ENCODE measurements around the gene KRTAP1-1.
"Not testable (repeated sequence)": the region's sequence is repeated elsewhere in the genome, so short reads cannot be mapped to it uniquely, and the experiment has no call there.

The KRTAP1-1 gene

DNA sequence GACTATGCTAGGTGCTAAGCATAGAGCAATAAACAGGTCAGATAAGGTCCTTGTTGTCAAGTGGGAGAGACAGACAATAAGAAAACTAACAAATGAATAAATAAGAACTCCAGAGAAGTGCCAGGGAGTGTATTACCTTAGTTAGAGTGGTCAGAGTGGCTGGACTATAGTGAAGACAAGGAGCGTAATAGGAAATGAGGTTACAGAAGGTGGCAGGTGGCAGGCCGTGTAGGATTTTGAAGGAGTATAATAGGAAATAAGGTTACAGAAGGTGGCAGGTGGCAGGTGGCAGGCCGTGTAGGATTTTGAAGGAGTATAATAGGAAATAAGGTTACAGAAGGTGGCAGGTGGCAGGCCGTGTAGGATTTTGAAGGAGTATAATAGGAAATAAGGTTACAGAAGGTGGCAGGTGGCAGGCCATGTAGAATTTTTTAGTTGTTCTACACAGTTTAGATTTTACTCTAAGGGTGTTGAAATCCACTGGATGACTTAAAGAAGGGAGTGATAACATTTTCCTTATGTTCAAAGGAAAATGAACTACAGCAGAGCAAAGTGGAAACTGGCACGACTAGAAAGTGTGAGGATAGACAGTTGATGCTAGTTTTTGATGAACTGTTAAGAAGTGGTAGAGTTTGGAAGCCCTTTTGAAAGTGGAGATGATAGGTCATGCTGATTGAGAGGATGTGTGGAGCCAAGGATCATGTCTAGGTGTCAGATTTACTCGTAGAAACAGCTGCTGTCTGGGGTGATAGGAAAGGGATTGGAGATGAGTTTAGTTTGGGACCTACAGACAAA, 28.7 kb downstream of the KRTAP1-1 start:
- DNase-seq (ENCODE audit: low read depth in 2 of 2): no peak

DNA sequence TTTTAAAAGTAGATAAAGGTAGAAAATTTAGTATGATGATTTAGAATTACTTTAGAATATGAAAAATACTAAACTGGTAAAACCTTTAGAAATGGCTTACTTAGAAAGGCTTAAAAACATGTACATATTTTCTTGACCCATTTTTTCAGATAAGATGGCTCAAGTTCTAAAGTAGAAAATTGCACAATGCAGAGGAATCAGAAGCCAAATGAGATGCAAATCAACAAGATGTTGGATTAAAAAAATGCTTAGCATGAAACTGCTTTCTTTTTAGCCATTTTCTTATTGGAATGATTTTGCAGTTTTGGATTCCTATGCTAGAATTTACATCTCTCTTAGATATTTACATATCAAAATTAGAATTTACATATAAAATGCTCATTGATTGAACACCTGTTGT, 30.8 kb downstream of the KRTAP1-1 start:
- no peak for DNase-seq (ENCODE audit: low read depth in 2 of 2)

- no peak for DNase-seq (ENCODE audit: low read depth in 2 of 2)
These were observed 31.3 kb downstream of the KRTAP1-1 start for GRCh38 chr17:41009936-41010335.

DNA sequence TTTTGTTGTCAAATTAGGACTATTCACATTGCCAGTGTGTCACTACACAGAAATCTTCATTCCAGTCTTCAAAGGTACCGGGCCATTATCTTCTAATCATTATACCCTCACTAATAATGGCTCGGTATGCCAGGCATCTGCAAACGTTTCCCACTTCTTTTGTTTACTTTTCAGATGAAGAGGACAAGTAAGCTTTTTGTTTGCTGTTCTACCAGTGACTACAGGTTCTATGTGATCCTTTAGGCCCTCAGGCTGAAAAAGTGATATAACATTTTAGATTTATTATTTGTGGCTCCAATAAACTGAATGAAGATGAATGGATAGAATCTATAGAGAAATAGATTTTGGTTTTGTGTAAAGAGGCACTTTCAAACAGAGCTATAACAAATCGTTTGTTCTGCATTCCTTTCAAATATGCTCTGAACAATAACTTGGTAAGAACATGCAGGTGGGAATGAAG, 31.9 kb downstream of the KRTAP1-1 start:
- DNase-seq (ENCODE audit: low read depth in 2 of 2): no peak

DNA sequence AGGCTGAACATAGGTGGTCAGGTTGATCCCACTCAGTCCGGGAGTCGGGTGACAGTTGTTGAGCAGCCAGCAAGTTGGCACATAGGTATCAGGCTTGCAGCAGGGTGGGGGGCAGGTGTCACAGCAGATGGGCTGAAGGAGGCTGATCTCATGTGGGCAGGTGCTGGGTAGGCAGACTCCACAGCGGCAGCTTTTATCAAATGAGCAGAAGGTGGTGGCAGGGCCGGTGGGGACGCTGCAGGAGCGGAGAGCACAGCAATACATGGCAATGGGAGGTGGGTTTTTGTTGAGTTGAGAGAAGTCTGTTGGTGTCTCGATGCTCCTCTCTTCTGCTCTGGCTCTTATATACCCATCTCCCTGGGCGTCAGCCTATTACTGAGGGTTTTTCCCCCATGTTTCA, 32.4 kb downstream of the KRTAP1-1 start, which contains the start of gene KRTAP3-1:
TSS of gene KRTAP3-1 (minus strand) at position 318 of the 400 bp plus-strand sequence. CDS start at position 264, 54 bp downstream.
- DNase-seq (ENCODE audit: low read depth in 2 of 2): no peak

DNA sequence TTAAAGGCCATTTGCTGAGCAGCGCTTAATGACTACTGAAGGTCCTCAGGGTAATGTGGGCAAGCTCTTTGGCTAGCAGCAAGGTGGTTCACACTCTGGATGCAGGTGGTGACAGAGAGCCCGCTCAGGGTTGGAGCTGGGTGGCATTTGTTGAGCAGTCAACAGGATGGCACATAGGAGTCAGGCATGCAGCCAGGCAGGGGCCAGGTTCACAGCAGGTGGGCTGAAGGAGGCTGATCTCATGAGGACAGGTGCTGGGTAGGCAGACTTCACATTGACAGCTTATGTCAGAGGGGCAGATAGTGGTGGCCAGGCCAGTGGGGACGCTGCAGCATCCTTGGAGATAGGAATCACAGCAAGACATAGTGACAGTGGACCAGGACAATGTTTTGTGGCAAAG, 36.9 kb downstream of the KRTAP1-1 start:
- DNase-seq (ENCODE audit: low read depth in 2 of 2): no peak

DNA sequence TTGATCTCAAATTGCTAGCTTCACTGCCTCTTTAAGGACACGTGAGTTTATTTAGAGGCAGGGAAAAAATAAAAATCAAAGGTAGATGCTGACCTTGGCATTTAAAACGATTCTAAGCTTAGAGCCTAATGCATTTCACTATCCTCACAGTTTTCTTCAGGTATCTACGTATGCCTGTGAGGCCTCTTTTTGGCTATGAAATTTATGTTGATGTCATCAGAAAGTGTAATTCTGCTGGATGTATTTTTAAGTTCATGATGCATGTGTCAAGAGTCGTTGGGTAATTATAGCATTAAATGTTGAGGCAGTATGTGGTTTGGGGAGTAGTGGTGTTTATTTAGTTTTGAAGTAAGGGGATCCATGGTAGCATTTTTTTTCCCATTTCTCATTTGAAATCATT, 37.3 kb downstream of the KRTAP1-1 start:
- DNase-seq (ENCODE audit: low read depth in 2 of 2): no peak

GRCh38 chr17:41002814-41003213, 38.4 kb downstream of the KRTAP1-1 start:
- DNase-seq (ENCODE audit: low read depth in 2 of 2): no peak

- no peak for DNase-seq (ENCODE audit: low read depth in 2 of 2)
These were observed 39.5 kb downstream of the KRTAP1-1 start for GRCh38 chr17:41001795-41002194.

- DNase-seq (ENCODE audit: low read depth in 2 of 2): not testable (repeated sequence)
These were observed 41.7 kb downstream of the KRTAP1-1 start, which contains the start of gene KRTAP3-2 for GRCh38 chr17:40999563-40999962. KRTAP3-2 (minus strand) TSS chr17:40999906; CDS start chr17:40999853, 53 bp downstream.

DNA sequence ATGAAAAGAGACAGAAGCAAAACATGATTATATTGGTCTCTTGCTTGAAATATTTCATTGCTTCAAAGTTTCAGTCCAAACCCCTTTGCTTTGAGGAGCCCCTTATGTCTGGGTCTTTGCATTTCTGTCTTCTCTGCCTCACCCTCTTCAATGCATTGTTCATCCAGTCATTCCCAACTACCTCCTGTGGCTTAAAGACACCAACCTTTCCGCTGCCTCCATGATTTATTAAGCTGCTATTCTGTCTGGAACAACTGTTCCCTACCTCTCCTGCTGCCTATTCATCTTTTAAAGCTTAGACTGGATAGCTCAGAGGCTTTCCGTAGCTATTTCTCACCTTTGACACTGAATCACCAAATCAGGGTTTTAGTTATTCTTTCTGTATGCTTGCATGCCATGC, 43.9 kb downstream of the KRTAP1-1 start:
- DNase-seq (ENCODE audit: low read depth in 2 of 2): no peak

DNA sequence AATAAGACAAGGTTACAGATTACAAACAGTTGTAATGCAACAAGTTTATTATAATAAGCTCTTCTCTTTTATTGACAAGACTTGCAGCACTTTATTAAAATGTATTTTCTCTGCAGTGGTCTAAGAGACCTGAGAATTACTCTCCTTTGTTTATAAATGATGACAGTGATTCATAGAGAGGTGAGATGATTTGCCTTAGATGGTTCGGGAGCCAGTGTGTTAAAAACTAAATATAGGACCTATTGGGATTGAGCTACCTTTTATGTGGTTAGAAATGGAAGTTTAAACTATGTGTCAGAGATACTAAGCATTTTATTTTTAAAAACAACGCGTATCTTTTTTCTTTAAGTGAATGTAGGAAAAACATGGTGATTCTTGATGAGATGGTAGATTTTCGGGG, 44.4 kb downstream of the KRTAP1-1 start:
- DNase-seq (ENCODE audit: low read depth in 2 of 2): no peak

DNA sequence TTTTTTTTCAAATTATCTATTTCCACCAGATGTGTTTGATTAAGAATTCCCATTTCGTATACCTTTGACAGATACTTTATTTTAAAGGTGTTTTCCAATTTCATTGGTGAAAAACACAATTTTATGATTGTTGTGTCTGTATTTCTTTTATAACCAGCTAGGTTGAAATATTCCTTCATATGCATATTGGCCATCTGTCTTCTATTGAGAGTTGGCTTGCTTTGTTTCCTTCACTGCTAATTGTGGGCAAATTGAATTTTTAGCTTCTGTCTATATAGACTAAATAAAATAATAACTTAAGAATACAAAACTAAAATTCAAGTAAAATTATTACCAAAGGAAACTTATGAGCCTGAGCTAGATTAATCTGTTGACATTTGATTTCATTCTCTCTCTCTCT, 46.1 kb downstream of the KRTAP1-1 start:
- DNase-seq (ENCODE audit: low read depth in 2 of 2): no peak

GRCh38 chr17:40993839-40994238, 47.4 kb downstream of the KRTAP1-1 start, which contains the start of gene KRTAP3-3:
KRTAP3-3 (minus strand) TSS chr17:40994164; CDS start chr17:40994097, 67 bp downstream.
- DNase-seq (ENCODE audit: low read depth in 2 of 2): no peak

- no peak for DNase-seq (ENCODE audit: low read depth in 2 of 2)
These were observed 48.2 kb downstream of the KRTAP1-1 start for GRCh38 chr17:40993084-40993483.

DNA sequence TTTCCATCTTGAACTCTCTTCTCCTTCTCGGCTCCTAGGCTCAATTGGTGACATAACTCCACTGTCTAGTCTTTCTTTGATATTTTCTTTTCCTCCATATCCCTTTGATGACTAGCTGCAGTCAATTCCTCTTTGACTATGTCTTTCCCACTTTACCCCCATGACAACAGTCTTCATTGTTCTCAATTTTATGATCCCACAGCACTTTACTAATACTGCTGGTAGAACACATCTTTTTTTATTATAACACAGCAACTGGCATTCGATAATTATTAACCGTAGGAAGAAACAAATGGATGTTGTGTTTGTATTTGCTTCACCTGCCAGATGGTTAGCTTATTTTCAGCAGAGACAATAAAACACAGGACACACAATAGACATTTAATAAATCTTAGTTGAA, 48.6 kb downstream of the KRTAP1-1 start:
- DNase-seq (ENCODE audit: low read depth in 2 of 2): no peak
